Glutamatergic neuron (in vitro differentiated cells): ENCODE results near the gene SMAD9. TPM values are rescaled to one million over a fixed set of nuclear protein-coding genes. Genes with fewer than 3 reads are reported as not detected.

Source experiments
- DNase-seq: peaks from one replicate; pipeline ENCODE4 v3.0.0; 2022
- H3K27ac Mint-ChIP-seq: one replicate; pipeline ENCODE4 v1.8.0; 2020; ENCODE audit warnings: mild to moderate bottlenecking, mixed read lengths, inconsistent platforms; ENCODE audit not compliant: unreplicated experiment
- H3K27me3 Mint-ChIP-seq: one replicate; pipeline ENCODE4 v1.8.0; 2020; ENCODE audit warnings: mild to moderate bottlenecking, moderate library complexity, mixed read lengths, inconsistent platforms; ENCODE audit not compliant: unreplicated experiment
- H3K36me3 Mint-ChIP-seq: one replicate; pipeline ENCODE4 v1.8.0; 2020; ENCODE audit warnings: mild to moderate bottlenecking, mixed read lengths, inconsistent platforms; ENCODE audit not compliant: unreplicated experiment
- H3K4me1 Mint-ChIP-seq: one replicate; pipeline ENCODE4 v1.8.0; 2020; ENCODE audit warnings: mild to moderate bottlenecking, low read depth, mixed read lengths, inconsistent platforms; ENCODE audit not compliant: unreplicated experiment
- H3K4me3 Mint-ChIP-seq: one replicate; pipeline ENCODE4 v1.8.0; 2020; ENCODE audit warnings: mild to moderate bottlenecking, mixed read lengths, inconsistent platforms; ENCODE audit not compliant: unreplicated experiment
- H3K9me3 Mint-ChIP-seq: one replicate; pipeline ENCODE4 v1.8.0; 2020; ENCODE audit warnings: mild to moderate bottlenecking, moderate library complexity, mixed read lengths, inconsistent platforms; ENCODE audit not compliant: unreplicated experiment
- CTCF ChIP-seq: fragments of 200-600 bp; sonication (generic); IDR thresholded peaks from one replicate; pipeline ENCODE4 v1.5.0; 2021; ENCODE audit not compliant: partially characterized antibody, unreplicated experiment
- total RNA-seq: library from RNA; stranded (reverse); fragmentation: NEBNext Ultra II Directional; extraction: Animal tissue kit (Norgen Biotek cat#: 25700); gene quantifications from one replicate; pipeline ENCODE4 v1.2.1, GENCODE V29; 2021; ENCODE audit not compliant: unreplicated experiment

Gene SMAD9
- total RNA-seq, 1 donor from 2014 or later, result 43.6 TPM

- Mint-ChIP-seq H3K9me3 (peaks cover 3% of the 10 kb centered on the region), H3K36me3 (peaks cover 5% of the 10 kb centered on the region), H3K27ac (no peak overlapping the region), H3K4me1 (no peaks in the 10 kb centered on the region), H3K27me3 (peaks cover 2% of the 10 kb centered on the region), H3K4me3 (no peak overlapping the region)
- DNase-seq, result no peak
- peak; percentile 22 for TF ChIP-seq CTCF
Measured at GRCh38 chr13:36848199-36848982, 71.6 kb downstream of the SMAD9 start.

GRCh38 chr13:36847606-36848005, 72.4 kb downstream of the SMAD9 start:
- H3K27ac Mint-ChIP-seq, result no peak overlapping the region
- TF ChIP-seq CTCF, result no peak
- H3K9me3 Mint-ChIP-seq, result peaks cover 3% of the 10 kb centered on the region
- H3K36me3 Mint-ChIP-seq, result peaks cover 5% of the 10 kb centered on the region
- H3K4me3 Mint-ChIP-seq, result no peak overlapping the region
- H3K4me1 Mint-ChIP-seq, result no peaks in the 10 kb centered on the region
- DNase-seq, result no peak
- peaks cover 2% of the 10 kb centered on the region for H3K27me3 Mint-ChIP-seq

- H3K27ac Mint-ChIP-seq, result no peak overlapping the region
- H3K36me3 Mint-ChIP-seq, result peaks cover 5% of the 10 kb centered on the region
- H3K9me3 Mint-ChIP-seq, result peaks cover 2% of the 10 kb centered on the region
- H3K27me3 Mint-ChIP-seq, result no peaks in the 10 kb centered on the region
- no peak for DNase-seq
- peaks cover 12% of the 10 kb centered on the region for H3K4me1 Mint-ChIP-seq
- H3K4me3 Mint-ChIP-seq, result no peak overlapping the region
- no peak for TF ChIP-seq CTCF
Measured at GRCh38 chr13:36841391-36841790, 78.6 kb downstream of the SMAD9 start.

GRCh38 chr13:36840718-36841250, 79.3 kb downstream of the SMAD9 start:
- Mint-ChIP-seq H3K27me3 (no peaks in the 10 kb centered on the region), H3K9me3 (peaks cover 2% of the 10 kb centered on the region), H3K4me1 (peaks cover 12% of the 10 kb centered on the region), H3K27ac (no peak overlapping the region), H3K36me3 (peaks cover 5% of the 10 kb centered on the region), H3K4me3 (no peak overlapping the region)
- DNase-seq, result no peak
- TF ChIP-seq CTCF, result no peak

GRCh38 chr13:36839981-36840380, 80.1 kb downstream of the SMAD9 start:
- H3K36me3 Mint-ChIP-seq, result peaks cover 5% of the 10 kb centered on the region
- DNase-seq, result no peak
- TF ChIP-seq CTCF, result no peak
- H3K4me1 Mint-ChIP-seq, result peaks cover 12% of the 10 kb centered on the region
- H3K27ac Mint-ChIP-seq, result no peak overlapping the region
- peaks cover 2% of the 10 kb centered on the region for H3K9me3 Mint-ChIP-seq
- H3K27me3 Mint-ChIP-seq, result no peaks in the 10 kb centered on the region
- no peak overlapping the region for H3K4me3 Mint-ChIP-seq
